OCI-LY1 (cell line): ENCODE measurements around the gene RGS7.

Source experiments
- H2AFZ ChIP-seq: fragments of 200-600 bp; sonication (generic), shearing (Covaris generic); 2 replicates; pipeline ENCODE4 v1.6.0; 2014; ENCODE audit warnings: antibody characterized with exemption, mild to moderate bottlenecking, low read length
- H3F3A ChIP-seq: fragments of 200-600 bp; sonication (generic), shearing (Covaris generic); 2 replicates; pipeline ENCODE4 v1.6.0; 2014; ENCODE audit warnings: mild to moderate bottlenecking, antibody characterized with exemption, low read length, moderate library complexity; ENCODE audit not compliant: insufficient read depth
- H3K27ac ChIP-seq: fragments of 200-600 bp; sonication (generic); 2 replicates; pipeline ENCODE4 v1.5.1; 2014; ENCODE audit warnings: low read length, mixed run types, mild to moderate bottlenecking, low read depth; ENCODE audit not compliant: poor library complexity, severe bottlenecking
- H3K27me3 ChIP-seq: fragments of 200-600 bp; sonication (generic); 2 replicates; pipeline ENCODE4 v1.6.0; 2014; ENCODE audit warnings: antibody characterized with exemption, mild to moderate bottlenecking, low read length, moderate library complexity; ENCODE audit not compliant: insufficient read depth
- H3K36me3 ChIP-seq: fragments of 200-600 bp; sonication (generic); 2 replicates; pipeline ENCODE4 v1.6.1; 2014; ENCODE audit warnings: mild to moderate bottlenecking, antibody characterized with exemption, low read length, moderate library complexity, mixed read lengths; ENCODE audit not compliant: insufficient read depth
- H3K4me1 ChIP-seq: fragments of 200-600 bp; sonication (generic); 2 replicates; pipeline ENCODE4 v1.5.1; 2014; ENCODE audit warnings: mild to moderate bottlenecking, low read length, moderate library complexity; ENCODE audit not compliant: insufficient read depth, severe bottlenecking
- H3K4me2 ChIP-seq: fragments of 200-600 bp; sonication (generic), shearing (Covaris generic); 2 replicates; pipeline ENCODE4 v1.6.1; 2014; ENCODE audit warnings: low read length
- H3K4me3 ChIP-seq: fragments of 200-600 bp; sonication (generic); 2 replicates; pipeline ENCODE4 v1.5.1; 2014; ENCODE audit warnings: low read length, low read depth, mild to moderate bottlenecking, mixed read lengths; ENCODE audit not compliant: poor library complexity, severe bottlenecking
- H3K79me2 ChIP-seq: fragments of 200-600 bp; shearing (Covaris generic); 2 replicates; pipeline ENCODE4 v1.6.1; 2016; ENCODE audit warnings: mixed run types, low read length, mixed read lengths; ENCODE audit not compliant: insufficient read depth
- H3K9ac ChIP-seq: fragments of 200-600 bp; sonication (generic), shearing (Covaris generic); 2 replicates; pipeline ENCODE4 v1.6.1; 2014; ENCODE audit warnings: mild to moderate bottlenecking, low read length, mixed read lengths
- H3K9me2 ChIP-seq: fragments of 200-600 bp; sonication (generic), shearing (Covaris generic); 2 replicates; pipeline ENCODE4 v1.6.1; 2014; ENCODE audit warnings: low read depth, mild to moderate bottlenecking, low read length, mixed read lengths
- H3K9me3 ChIP-seq: fragments of 200-600 bp; shearing (Covaris generic); 2 replicates; pipeline ENCODE4 v1.6.1; 2014; ENCODE audit warnings: low read length, mixed read lengths
- H4K20me1 ChIP-seq: fragments of 200-600 bp; sonication (generic), shearing (Covaris generic); 2 replicates; pipeline ENCODE4 v1.6.0; 2016; ENCODE audit warnings: mild to moderate bottlenecking, low read length; ENCODE audit not compliant: insufficient read depth
- EZH2 ChIP-seq: fragments of 200-600 bp; sonication (generic), shearing (Covaris generic); IDR thresholded peaks from 2 replicates; pipeline ENCODE4 v1.8.0; 2017; ENCODE audit warnings: borderline replicate concordance, mixed run types, mild to moderate bottlenecking, antibody characterized with exemption, low read length, moderate library complexity, mixed read lengths
- TF ChIP-seq, protein P1 (sequence below): fragments of 200-600 bp; sonication (generic), shearing (Covaris generic); IDR thresholded peaks from 2 replicates; pipeline ENCODE4 v1.5.1; 2017; ENCODE audit warnings: mild to moderate bottlenecking, antibody characterized with exemption, low read length, moderate library complexity, mixed read lengths

RGS7 gene

DNA sequence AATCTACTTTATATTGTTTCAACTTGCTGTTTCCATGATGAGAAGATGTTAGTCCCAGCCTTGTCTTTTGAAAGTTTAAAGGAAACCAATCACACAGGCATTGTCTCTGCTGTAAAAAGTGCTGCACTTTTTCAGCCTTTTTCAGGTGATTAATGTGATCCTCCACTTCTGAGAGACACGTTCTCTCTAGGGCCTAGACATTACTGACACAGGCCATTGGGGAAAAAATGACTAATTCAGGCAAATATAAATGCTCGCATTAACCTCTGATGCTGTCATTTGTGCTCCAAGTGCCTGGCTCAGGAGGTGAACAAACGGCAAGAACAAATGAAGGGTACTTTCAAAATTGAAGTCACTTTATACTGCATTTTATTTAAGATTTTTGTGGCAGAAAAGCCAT lies 32.4 kb upstream of the RGS7 start:
- Histone ChIP-seq H3K4me2 (no peak overlapping the region), H3K4me3 (no peak overlapping the region), H3K9me2 (no peaks in the 10 kb centered on the region), H3K27me3 (no peaks in the 10 kb centered on the region), H3K27ac (no peak overlapping the region), H2AFZ (no peak overlapping the region), H3K79me2 (no peaks in the 10 kb centered on the region), H4K20me1 (no peaks in the 10 kb centered on the region), H3F3A (no peaks in the 10 kb centered on the region), H3K36me3 (no peaks in the 10 kb centered on the region), H3K4me1 (no peaks in the 10 kb centered on the region), H3K9me3 (no peaks in the 10 kb centered on the region), H3K9ac (no peak overlapping the region)
- TF ChIP-seq EZH2 = no peak
- TF ChIP-seq, protein P1, sequence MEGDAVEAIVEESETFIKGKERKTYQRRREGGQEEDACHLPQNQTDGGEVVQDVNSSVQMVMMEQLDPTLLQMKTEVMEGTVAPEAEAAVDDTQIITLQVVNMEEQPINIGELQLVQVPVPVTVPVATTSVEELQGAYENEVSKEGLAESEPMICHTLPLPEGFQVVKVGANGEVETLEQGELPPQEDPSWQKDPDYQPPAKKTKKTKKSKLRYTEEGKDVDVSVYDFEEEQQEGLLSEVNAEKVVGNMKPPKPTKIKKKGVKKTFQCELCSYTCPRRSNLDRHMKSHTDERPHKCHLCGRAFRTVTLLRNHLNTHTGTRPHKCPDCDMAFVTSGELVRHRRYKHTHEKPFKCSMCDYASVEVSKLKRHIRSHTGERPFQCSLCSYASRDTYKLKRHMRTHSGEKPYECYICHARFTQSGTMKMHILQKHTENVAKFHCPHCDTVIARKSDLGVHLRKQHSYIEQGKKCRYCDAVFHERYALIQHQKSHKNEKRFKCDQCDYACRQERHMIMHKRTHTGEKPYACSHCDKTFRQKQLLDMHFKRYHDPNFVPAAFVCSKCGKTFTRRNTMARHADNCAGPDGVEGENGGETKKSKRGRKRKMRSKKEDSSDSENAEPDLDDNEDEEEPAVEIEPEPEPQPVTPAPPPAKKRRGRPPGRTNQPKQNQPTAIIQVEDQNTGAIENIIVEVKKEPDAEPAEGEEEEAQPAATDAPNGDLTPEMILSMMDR = no peak

DNA sequence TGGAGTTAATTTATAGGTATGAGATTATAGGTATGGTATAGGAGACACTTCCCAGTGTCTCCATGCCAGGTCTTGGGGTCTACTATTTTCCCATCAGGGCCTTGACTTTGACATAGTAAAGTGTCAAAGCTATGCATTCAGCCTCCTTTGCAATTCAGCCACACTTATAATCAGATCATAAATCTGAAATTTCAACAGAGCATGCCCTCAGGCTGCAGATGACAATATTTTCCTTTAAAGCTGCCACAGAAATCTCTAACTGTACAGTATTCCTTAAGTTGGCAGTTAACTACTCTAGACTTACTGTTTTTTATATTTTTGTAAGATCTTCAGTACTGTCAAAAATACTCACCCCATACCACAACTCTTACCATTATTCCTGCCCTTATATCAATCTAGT lies 30.2 kb upstream of the RGS7 start:
- no peak overlapping the region for H3K27ac ChIP-seq
- no peaks in the 10 kb centered on the region for H3F3A ChIP-seq

DNA sequence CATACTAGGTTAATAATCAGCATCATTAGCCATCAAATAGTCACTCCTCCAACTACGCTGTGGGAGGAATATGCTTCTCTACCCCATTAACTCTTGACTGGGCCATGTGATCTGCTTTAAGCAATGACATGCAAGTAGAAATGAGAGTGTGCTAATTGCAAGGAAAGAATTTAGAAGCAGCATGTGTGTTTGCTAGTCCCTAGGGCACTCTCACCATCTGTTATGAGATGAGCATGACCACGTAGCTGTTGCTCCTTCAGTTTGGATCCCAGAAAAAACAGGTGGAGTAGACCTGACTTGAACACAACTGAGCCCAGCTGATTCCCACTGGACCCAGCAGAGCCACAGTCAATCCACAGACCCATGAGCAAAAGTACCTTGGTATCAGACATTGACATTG lies 19.7 kb upstream of the RGS7 start:
- H3K9ac ChIP-seq = no peak overlapping the region
- H3K79me2 ChIP-seq = no peaks in the 10 kb centered on the region
- H3K36me3 ChIP-seq = no peaks in the 10 kb centered on the region
- TF ChIP-seq, protein P1 = no peak
- TF ChIP-seq EZH2 = no peak
- H3K27ac ChIP-seq = no peak overlapping the region
- H3K9me2 ChIP-seq = no peaks in the 10 kb centered on the region; the same call in 1 of the 2 replicates
- no peaks in the 10 kb centered on the region for H3F3A ChIP-seq
- no peak overlapping the region for H2AFZ ChIP-seq
- no peak overlapping the region for H3K4me3 ChIP-seq
- H3K9me3 ChIP-seq = no peaks in the 10 kb centered on the region
- H3K4me2 ChIP-seq = no peak overlapping the region
- H3K4me1 ChIP-seq = no peaks in the 10 kb centered on the region
- H4K20me1 ChIP-seq = no peaks in the 10 kb centered on the region
- H3K27me3 ChIP-seq = no peaks in the 10 kb centered on the region

More for the DNA sequence above, 30.2 kb upstream of the RGS7 start:
- H3K79me2 ChIP-seq = no peaks in the 10 kb centered on the region
- H3K9me3 ChIP-seq = no peaks in the 10 kb centered on the region
- no peaks in the 10 kb centered on the region for H3K36me3 ChIP-seq
- H4K20me1 ChIP-seq = no peaks in the 10 kb centered on the region
- no peaks in the 10 kb centered on the region for H3K4me1 ChIP-seq
- no peak overlapping the region for H3K4me3 ChIP-seq
- no peaks in the 10 kb centered on the region for H3K9me2 ChIP-seq
- H3K27me3 ChIP-seq = no peaks in the 10 kb centered on the region
- H3K4me2 ChIP-seq = no peak overlapping the region
- no peak for TF ChIP-seq EZH2
- TF ChIP-seq, protein P1 = no peak
- H2AFZ ChIP-seq = no peak overlapping the region
- H3K9ac ChIP-seq = no peak overlapping the region
